ENCODE results near the gene PEDS1.

PEDS1 gene

DNA sequence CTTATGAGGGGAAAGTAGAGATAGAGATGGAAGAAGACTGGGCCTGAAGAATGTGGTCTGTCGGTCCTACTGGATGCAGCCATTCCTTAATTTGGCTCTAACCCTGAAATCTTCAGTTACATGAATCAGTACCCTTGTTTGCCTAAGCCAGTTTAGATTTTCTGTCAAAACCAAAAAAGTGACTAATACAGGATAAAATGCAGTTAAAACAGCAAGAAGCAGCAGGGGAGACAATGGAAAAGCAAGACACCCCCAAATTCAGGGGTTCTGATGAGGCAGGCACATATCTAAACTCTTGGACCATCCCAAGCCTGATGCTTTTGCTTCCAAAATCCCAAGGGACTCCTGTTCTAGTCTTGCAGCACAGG lies 23.2 kb downstream of the PEDS1 start:
- DNase-seq, result no peak

DNA sequence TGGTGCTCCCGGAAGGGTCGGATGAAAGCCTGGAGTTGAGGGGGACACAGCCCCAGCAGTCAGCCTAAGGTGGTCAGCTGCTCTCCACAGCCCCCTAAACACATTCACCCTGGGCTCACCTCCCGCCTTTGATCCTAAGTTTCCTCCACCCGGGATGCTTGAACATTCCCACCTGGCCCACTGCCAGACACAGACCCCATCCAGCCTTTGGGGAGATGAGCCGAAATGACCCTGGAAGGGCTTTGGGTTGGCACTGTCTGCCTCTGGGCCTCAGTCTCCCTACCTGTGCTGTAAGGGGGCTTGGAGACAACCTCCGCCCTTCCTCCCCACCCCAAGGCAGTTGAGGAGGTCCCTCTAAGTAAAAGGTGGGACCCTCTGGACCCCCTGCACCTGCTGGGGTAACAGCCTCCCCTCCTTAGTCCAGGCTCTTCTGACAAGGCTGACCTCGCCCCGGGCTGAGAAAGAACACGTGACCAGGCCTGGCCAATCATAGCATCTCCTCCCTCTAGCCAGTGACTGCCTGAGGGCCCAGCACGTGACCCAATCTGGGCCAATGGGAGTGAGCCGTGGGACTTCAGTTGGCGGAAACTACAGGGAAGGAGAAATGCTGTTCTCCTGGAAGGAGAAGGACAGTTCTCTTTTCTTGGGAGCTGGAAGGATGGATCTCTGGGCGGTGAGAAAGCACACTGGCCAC lies 23.7 kb downstream of the PEDS1 start:
- DNase-seq, result no peak

DNA sequence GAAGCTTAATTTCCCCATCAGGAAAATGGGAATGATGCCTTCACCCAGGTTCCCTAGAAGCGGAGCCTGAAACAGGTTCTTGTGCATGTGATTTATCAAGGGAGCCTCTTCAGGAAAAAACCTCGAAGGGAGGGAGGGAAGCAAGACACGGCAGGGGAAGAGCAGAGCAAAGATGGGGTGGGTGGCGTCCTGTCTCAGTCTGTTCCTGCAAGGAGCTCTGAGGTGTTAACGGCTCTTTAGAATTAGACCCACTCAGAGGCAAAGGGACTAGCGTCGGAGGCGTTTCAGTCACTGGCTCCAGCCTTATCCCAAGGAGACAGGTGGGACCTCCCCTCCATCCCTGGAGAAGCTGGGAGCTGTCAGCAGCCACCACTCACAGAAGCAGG lies 25.0 kb downstream of the PEDS1 start:
- no peak for DNase-seq

DNA sequence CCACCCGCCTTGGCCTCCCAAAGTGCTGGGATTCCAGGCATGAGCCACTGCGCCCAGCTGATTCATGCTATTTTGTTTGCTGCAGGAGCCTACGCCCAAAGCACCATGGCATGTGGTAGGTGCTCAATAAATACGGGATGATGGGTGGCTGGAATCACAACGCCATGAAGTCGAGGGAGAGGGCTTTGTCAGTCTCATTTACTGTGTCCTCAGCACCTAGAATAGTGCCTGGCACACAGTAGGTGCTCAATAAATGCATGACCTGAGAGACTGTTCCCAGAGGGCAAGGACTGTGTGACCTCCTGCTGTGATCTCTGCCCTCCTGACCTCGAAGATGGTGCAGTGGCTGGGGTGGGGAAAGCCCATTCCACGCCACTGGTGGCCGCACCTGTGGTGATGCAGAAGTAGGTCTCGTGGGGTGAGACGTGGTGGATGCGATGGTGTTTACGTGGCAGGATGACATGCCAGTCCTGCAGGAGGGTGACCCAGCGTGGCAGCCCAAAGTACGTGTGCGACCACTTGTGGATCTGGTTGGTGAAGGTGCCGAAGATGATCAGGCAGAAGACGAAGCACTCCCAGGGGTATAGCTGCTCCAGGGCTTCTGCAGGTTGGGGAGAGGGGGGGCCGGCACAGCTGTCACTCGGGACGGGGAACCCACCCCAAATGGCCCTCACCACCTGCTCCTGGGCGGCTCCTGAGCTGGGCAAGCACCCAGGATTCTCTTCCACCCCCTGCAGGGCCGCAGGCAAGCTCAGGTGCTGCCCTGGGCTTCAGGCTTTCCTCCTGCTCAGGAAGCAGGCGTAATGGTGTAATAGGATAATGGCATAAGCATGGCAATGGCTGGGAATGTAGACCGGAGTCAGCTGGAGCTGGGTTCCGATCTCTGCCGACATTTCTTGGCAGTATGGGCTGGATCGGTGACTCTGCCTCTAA lies 25.7 kb downstream of the PEDS1 start:
- no peak for DNase-seq

DNA sequence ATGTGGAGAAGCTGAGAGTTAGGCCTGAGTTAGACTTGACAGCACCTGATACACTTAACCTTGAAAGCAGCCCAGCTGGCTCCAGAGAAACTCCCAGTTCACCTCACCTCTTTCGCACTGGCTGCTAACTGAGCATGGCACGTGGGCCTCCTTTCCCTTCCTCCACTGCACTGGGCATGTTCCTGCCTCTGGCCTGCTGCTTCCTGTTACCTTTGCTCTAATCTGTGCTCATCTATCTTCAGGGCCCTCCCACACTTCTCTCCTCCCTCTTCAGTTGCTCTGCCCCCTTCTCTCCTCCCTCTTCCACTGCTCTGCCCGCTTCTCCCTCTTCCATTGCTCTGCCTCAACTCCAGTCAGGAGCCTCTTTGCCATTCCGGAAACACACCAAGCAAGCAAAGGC lies 26.9 kb downstream of the PEDS1 start:
- no peak for DNase-seq

DNA sequence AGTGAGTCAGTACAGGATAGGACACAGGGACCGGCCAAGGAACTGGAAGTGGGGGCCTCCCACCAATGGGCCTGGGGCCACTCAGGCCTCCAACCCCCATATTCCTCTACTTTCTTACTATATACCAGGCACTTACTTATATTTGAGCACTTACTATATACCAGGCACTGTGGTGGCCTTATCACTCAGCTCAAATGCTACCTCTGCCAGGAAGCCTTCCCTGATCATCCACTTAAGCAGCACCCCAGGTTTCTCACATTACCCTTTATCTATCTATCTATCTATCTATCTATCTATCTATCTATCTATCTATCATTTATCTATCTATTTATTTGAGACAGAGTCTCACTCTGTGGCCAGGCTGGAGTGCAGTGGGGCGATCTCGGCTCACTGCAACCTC lies 28.2 kb downstream of the PEDS1 start:
- no peak for DNase-seq

DNA sequence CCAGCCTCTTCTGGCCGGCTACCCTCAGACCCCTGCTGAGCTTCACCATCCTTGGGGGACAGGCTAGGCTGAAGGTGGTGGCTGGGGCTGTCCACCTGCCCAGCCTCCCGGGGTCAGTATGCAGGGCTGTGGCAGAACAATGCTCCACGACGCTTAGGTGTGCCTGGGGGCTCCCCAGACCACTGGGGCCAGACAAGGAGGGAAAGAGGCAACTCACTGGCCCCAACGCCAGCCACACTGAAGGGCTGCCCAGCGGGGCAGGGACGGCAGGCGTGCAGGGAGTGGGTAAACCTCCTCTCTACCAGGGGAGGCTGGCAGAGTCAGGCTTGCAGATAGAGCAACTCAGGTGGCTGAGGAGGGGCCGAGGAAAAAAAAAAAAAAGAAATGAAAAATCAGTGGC lies 29.0 kb downstream of the PEDS1 start:
- no peak for DNase-seq

DNA sequence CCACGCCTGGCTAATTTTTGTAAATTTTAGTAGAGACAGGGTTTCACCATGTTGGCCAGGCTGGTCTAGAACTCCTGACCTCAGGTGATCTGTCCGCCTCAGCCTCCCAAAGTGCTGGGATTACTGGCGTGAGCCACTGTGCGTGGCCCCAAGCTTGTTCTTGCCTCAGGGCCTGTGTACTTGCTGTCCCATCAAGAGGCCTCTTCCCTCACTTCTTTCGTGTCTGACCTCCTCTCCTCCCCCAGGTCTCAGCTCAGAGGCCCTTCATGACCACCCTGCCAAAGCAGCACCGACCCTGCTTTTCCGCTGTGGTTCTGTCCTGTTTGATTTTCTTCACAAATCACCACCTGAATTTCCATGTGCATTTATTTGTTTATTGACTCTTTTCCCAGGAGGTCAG lies 30.1 kb downstream of the PEDS1 start:
- no peak for DNase-seq

DNA sequence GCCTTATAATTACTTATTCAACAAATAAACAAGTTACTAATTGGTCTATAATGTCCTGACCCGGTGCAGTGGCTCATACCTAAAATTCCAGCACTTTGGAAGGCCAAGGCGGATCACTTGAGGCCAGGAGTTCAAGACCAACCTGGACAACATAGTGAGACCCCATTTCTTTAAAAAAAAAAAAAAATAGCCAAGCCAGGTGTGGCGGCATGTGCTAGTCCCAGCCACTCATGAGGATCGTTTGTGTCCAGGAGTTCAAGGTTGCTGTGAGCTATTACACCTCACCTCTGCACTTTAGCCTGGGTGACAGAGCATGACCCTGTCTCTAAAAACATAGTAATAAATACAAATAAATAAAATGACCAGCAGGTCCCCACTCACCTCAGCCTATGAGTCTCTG lies 30.8 kb downstream of the PEDS1 start:
- no peak for DNase-seq

DNA sequence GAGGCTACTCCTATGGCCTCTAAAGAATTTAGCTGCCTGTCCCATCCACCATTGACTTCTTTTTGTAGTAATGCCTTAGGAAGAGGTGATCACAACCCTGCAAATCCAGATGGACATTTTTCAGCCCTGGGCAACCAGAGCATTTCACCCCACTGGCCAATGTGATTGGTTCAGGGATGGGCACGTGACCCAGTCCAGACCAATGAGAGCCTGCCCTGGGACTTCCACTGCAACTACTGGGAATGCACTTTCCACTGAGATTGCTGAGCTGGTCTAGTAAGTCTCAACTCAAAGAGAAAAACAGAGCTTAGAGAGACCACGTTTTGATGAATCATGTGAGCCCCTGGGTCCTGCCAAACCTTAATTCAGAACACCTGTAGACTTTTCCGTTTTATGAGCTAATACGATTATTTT lies 31.7 kb downstream of the PEDS1 start:
- DNase-seq, result no peak

DNA sequence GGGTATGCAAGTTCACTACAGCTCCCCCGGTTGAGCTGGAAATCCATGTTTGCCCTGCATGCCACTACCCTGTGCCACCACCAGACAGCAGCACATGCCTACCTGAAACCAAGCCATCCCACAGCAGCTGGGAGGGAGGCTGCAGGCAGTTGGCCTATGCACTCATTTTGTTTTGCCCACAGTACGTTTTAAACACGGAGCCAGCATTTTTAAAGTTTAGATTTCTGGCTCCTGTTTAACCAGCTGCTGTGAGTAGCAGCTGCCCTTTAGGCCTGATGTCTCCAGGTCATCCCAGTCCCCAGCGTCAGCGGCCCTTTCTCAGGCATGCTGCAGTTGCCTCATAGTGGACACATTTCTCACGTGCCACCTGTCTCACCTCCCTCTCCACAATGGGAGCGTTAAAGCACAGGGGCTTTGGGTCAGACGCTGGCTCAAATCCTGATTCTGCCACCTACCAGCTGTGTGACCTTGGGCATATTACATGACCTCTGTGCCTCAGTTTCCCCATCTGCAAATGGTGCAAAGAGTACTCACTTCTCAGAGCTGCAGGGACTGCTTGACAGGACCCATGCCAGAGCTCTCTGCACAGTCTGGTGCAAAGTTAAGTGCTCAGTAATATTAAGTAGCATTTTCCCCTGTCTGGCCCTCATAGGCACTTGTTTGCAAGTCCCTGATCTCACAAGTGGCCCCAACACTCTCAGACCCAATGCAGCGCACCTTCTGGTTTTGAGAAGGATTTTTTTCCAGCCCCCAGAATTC lies 32.4 kb downstream of the PEDS1 start:
- DNase-seq, result peak; percentile 64

DNA sequence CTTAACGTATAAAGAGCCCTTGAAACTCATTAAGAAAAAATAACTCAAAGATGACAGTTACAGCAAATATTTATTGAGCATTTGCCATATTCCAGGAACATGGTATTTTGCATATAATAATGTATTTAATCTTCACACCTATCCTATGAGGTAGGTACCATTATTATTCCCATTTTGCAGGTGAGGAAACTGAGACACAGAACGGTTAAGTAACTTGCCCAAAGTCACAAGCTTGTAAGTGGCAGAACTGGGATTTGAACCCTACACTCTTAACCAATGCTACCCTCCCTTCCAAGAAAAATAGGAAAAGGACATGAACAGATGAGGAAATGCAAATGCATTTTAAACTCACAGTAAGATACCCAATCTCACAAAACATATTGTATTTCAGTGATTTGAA lies 35.3 kb downstream of the PEDS1 start:
- DNase-seq, result no peak

DNA sequence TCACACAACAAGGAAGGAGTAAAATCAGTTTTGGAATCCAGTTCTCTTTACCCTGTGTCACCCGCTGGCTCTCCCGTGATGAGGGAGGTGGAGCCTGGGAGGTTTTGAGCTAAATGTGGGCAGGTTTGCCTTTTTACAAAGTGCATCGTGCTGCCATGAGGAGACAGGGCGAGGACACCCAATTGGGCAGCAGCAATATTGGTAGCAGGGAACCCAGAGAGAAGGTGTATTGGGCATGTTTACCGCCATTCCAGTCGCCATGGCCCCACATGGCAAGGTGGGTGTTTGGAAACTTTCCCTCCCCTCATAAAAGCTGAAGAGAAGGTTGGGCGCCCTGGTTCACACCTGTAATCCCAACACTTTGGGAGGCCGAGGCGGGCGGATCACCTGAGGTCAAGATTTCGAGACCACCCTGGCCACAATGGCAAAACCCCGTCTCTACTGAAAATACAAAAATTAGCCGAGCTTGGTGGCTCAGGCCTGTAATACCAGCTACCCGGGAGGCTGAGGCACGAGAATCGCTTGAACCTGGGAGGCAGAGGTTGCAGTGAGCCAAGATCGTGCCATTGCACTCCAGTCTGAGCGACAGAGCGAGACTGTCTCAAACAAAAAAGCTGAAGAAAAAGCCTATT lies 37.0 kb downstream of the PEDS1 start:
- DNase-seq, result no peak

DNA sequence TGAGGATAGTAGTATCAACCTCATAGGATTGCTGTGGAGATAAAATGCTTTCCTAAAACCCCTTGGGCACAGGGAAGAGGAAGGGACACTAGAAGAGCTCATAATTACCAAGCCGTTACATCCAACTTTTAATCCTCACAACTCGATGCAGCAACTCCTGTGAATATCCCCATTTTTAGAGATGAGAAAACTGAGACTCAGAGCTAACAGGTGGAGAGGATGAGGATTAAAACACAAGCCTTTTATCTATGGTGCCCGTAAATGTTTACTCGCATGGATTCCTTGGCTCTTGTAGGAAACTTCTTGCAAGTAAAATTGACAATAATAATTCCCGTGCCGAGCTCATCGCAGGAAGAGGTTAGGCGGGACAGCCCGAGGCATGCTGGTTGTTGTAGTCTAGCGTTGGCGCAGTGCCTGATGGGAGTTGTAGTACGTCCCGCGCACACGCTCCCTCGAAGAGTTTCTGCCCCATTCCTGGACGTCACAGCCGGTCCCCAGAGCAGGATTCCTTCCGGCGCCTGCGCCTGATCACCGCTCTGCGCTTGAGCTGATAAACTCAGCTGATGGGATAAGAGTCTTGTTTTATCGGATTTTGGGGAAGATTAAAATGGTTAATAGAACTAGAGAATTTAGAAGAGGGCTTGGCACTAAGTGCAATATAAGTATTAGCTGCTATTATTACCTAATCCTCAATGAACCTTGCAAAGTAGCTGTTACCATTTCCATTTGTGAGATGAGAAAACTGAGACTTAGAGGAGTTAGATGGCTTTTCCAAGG lies 37.7 kb downstream of the PEDS1 start:
- DNase-seq, result peak; percentile 88

DNA sequence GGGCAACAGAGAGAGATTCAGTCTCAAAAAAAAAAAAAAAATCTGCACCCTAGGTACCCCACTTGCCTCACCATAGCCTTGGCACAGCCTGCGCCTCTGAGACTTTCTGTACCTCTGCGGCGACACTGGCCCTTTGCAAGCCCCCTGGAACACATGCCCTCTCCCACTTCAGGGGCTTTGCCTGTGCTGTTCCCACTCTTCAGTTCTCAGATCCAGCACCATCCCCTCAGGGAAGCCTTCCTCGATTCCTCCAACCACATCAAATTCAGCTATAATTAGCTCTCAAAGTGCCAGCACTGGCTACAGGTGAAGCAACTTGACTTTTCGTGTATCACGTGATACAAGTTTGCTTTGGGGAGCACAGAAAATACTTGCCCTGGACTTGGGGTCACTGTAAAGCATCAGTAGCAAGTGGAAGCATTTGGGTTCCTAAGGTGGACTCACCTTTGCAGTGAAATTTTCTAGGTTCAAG lies 38.4 kb downstream of the PEDS1 start:
- no peak for DNase-seq

DNA sequence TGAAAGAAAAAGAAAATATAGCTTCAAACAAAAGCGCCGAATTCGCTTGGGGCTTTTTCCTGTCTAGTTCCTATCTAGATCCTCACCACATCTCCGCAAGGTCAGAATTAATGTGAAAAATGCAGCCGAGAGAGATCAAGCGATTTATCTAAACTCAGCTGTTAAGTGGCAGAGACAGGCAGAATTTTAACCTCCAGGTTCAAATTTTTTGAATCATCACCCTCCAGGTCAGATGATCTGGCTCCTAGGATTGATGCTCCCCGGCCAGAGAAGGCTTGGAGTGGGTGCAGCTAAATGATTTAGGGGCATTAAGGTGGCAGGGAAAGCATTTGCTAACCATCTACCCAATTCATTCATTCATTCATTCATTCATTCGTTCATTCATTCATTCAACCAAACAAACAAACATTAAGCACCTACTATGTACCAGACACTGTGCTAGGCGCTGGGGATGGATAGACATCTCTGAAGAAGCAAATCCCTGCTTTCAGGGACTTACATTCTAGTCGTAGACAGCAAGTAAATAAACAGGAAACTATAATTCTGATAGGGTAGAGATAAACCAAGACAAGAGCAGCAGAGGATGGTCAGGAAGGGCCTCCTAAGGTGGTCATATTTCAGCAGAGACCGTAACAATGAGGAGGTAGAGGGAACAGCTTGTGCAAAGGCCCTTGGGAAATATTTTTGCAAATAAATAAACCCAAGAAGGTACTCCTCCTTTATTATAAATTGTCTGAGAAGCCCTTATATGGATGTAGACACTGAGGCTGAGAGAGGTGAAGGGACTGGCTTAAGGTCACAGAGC lies 39.9 kb downstream of the PEDS1 start:
- no peak for DNase-seq

DNA sequence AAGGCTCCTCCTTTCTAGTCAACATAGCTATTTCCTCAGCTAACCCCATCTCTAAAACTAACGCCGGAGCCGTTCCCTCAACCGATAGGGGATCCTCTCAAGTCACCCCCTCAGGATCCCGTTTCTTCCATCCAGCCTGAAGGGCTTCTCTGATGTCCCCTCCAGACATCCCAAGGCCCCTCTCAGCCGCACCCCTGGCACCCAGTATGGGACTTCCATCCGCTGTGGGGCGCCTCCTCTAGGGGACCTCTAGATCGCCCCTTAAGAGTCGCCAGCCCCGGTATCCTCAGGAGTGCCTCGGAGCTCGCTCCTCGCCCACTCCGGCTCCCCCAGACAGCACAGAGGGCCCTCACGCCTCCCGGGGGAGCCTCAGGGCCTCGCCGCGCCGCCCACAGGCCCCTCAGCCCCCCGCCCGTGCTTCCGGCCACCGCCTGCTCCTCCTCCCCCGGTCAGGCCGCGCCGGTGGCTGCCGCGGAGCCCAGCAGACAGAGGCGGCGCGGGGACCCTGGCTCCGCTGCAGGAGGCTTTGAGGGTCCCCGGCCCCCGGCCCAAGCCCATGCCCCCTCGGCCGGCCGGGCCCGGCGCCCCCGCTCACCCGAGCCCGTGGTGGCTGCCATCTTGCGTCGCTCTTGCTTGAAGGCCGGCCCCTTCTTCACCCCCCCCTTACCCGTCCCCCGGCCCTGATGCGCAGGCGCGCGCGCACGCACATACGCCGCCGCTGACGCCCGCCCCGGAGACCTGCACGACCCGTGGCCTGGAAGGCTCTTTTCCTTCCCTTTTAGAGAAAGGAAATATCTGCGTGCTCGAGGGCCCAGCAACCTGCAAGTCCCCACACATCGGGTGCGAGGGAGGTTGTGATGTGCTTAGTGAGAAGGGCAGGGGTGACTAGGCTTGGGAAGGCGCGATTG lies 40.8 kb downstream of the PEDS1 start, which contains the start of gene UBE2V1:
Gene UBE2V1, minus strand, starts transcription at position 639 of the 908 bp plus-strand sequence. Its CDS starts 22 bp downstream, at position 617.
- peak; percentile 86 for DNase-seq

DNA sequence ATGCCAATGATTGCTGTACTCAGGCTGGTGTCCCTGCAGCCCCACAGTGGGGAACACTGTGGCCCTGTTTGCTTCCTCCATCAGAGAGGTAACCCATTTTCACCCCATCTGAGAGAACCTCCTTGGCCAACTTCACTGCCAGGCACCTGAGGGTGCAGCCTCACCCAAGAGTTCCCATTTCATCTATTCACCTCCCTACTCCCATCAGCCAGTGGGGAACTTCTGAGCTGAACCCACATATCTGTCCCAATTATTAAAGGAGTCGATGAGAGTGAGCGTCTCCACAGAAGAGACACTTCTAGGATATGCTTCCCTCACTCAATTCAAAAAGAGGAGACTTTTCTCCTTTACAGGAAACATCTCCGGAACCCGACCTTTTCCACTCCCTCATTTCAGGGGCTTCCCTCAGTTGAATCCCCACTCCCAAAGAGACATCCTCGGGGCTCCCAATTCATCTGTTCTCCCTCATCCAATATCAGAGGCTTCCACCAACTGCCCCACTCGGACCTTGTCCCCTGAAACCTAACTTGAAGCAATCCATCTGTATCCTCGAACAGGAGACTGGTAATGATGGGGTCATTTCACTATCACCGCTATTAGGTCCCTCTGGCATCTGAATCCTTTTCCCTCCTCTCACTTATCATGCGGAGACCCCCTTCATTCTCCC lies 41.6 kb downstream of the PEDS1 start:
- no peak for DNase-seq

DNA sequence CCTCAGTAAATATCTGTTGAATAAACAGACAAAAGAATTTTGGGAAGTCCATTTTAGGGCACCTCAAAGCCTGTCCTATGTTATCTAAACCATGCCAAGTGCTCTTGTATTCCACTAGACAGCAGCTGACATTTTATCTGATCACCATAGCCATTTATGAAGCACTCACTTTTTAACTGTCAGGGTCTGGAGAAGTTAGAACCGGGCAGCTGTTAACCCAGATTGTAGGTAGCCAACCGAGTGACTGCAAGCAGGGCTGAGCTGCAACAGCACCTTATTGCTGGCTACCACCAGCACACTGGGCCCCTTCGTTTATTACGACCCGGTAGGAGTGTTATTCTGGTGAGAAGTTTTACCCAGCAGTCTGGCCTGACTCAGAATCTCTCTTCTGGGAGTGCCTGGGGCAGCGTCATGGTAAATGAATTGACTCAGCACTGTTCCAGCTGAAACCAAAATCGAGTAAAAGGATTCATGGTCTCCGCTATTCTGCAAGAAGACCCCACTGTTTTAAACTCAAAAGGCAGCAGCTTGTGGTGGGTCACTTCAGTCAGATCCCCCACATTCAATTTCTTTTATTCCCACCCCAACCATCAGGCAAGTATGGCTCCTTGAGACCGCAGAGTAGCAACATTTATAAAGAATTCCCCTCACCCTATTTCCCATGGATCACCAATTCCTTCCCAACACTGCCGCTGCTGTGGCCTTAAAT lies 42.2 kb downstream of the PEDS1 start:
- peak; percentile 13 for DNase-seq

Measured in activated CD4-positive, alpha-beta T cell treated with anti-CD3 and anti-CD28 coated beads, Interleukin-2, amount 50 U/mL, for 1 hour (primary cell).